Spinal cord (tissue), 10 donors: ENCODE measurements around the gene SCG3. TPM values are rescaled to one million over a fixed set of nuclear protein-coding genes. Genes with fewer than 3 reads are reported as not detected.
"Not testable (repeated sequence)": the region's sequence is repeated elsewhere in the genome, so short reads cannot be mapped to it uniquely, and the experiment has no call there.

ENCODE experiments used
- DNase-seq, 6 donors: peaks; one replicate each; pipeline versions ENCODE4 v3.0.0 to v3.0.0-alpha.2; 2013 to 2015; ENCODE audit warnings: low spot score in 6 of 6, low read depth in 4 of 6
- H3K27ac ChIP-seq: one replicate; pipeline ENCODE4 v1.5.1; 2013; ENCODE audit warnings: low read depth, low read length, control low read depth
- H3K27me3 ChIP-seq: one replicate; pipeline ENCODE4 v1.6.1; 2013; ENCODE audit warnings: low read length; ENCODE audit not compliant: control insufficient read depth, insufficient read depth
- H3K36me3 ChIP-seq: one replicate; pipeline ENCODE4 v1.6.1; 2013; ENCODE audit warnings: low read length; ENCODE audit not compliant: control insufficient read depth, insufficient read depth
- H3K4me1 ChIP-seq: one replicate; pipeline ENCODE4 v1.6.1; 2013; ENCODE audit warnings: low read length; ENCODE audit not compliant: control insufficient read depth, insufficient read depth
- H3K4me3 ChIP-seq: one replicate; pipeline ENCODE4 v1.5.1; 2013; ENCODE audit warnings: low read depth, low read length, control low read depth
- H3K9me3 ChIP-seq: one replicate; pipeline ENCODE4 v1.6.1; 2013; ENCODE audit warnings: low read length; ENCODE audit not compliant: control insufficient read depth, insufficient read depth
- WGBS: methylation state at CpG from one replicate; pipeline ENCODE4 v1.1.5; 2013; ENCODE audit warnings: missing lambda C conversion rate; ENCODE audit not compliant: insufficient coverage; 5-methylcytosine and 5-hydroxymethylcytosine counted together
- long read RNA-seq, 4 donors: transcript quantifications; one replicate each; lab custom pipeline, GENCODE V29; 2026
- polyA plus RNA-seq, 2 donors: library from polyadenylated mRNA; unstranded; fragments of 120-200 nt; gene quantifications; one replicate each; pipeline ENCODE4 v1.2.1, GENCODE V29; 2013; ENCODE audit not compliant: insufficient read length in 2 of 2
- total RNA-seq, 2 donors: library from RNA; depleted of rRNA in 1 of 2; stranded (reverse); fragments of 120-200 nt in 1 of 2; fragments of >200 nt in 1 of 2; gene quantifications; one replicate each; pipeline versions ENCODE4 v1.2.3 to v1.2.4, GENCODE V29; 2013 to 2014
- donor health status: healthy.

Gene SCG3
- total RNA-seq (10 to 100 TPM; 25.4 to 56.0 TPM), polyA plus RNA-seq (100 to 1,000 TPM; 117 to 153 TPM)
- long read RNA-seq, donor 1, transcript SCG3-201 (12 exons, 3,315 nt): major isoform, 13 of 37 reads
- long read RNA-seq, donor 1, partial matches to known transcripts: 24 of 37 reads
- long read RNA-seq, donor 1, other reads (novel, unspliced or antisense): 0 of 37 reads
- long read RNA-seq, donor 2, transcript SCG3-201 (12 exons, 3,315 nt): major isoform, 6 of 29 reads
- long read RNA-seq, donor 2, partial matches to known transcripts: 23 of 29 reads
- long read RNA-seq, donor 2, other reads (novel, unspliced or antisense): 0 of 29 reads
- long read RNA-seq, donor 3, partial matches to known transcripts: 8 of 12 reads
- long read RNA-seq, donor 3, other reads (novel, unspliced or antisense): 0 of 12 reads
- long read RNA-seq, donor 4: 0 reads

DNA sequence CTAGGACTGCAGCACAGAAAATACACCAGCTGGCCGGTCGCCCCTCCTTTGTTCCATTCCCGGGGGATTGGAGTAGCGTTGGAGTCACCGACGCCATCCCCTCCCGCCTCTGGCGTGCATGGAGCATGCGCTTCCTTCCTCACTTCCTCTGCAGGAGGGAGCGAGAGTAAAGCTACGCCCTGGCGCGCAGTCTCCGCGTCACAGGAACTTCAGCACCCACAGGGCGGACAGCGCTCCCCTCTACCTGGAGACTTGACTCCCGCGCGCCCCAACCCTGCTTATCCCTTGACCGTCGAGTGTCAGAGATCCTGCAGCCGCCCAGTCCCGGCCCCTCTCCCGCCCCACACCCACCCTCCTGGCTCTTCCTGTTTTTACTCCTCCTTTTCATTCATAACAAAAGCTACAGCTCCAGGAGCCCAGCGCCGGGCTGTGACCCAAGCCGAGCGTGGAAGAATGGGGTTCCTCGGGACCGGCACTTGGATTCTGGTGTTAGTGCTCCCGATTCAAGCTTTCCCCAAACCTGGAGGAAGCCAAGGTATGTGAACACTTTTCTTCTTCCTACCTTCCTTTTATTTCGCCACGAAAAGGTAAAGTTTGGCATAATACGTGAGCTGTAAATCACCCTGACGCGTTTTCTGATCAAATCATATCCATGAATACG lies at the start of gene SCG3:
TSS of gene SCG3 (plus strand) at position 201 of the 661 bp plus-strand sequence. CDS start at position 454, 253 bp downstream.
- Histone ChIP-seq H3K27ac (peak within 1 kb of the TSS; percentile 83), H3K4me3 (peak within 1 kb of the TSS; percentile 38), H3K27me3 (no peaks in the 10 kb centered on the region), H3K4me1 (peaks cover 7% of the 10 kb centered on the region), H3K36me3 (peaks cover 3% of the 10 kb centered on the region), H3K9me3 (no peaks in the 10 kb centered on the region)
- 0% methylated on average over 31 of the region's 38 CpGs for WGBS
- peak; percentile 78 to 99 (median 87) for DNase-seq

DNA sequence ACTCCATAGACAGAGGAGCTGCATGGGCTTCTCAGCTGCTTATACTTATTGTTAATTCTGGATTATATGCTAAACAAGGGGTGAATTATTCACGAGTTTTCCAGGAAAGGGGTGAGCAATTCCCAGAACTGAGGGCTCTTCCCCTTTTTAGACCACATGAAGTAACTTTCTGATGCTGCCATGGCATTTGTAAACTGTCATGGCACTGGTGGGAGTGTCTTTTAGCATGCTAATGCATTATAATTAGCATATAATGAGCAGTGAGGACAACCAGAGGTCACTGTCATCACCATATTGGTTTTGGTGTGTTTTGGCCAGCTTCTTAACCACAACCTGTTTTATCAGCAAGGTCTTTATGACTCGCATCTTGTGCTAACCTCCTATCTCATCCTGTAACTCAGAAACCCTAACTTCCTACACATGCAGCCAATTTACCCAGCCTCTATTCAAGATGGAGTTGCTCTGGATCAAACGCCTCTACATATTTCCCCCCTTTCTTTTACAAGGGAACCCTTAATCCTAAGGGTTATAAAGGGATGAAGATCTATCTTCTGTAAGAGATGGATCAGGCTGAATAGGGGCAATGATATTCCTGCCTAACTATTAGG lies 46.6 kb upstream of the SCG3 start:
- Histone ChIP-seq H3K27ac (no peak overlapping the region), H3K4me1 (no peaks in the 10 kb centered on the region), H3K27me3 (no peaks in the 10 kb centered on the region), H3K9me3 (no peaks in the 10 kb centered on the region), H3K4me3 (no peak overlapping the region), H3K36me3 (no peaks in the 10 kb centered on the region)
- WGBS: 100% methylated on average over 1 of the region's 3 CpGs
- DNase-seq: no peak

DNA sequence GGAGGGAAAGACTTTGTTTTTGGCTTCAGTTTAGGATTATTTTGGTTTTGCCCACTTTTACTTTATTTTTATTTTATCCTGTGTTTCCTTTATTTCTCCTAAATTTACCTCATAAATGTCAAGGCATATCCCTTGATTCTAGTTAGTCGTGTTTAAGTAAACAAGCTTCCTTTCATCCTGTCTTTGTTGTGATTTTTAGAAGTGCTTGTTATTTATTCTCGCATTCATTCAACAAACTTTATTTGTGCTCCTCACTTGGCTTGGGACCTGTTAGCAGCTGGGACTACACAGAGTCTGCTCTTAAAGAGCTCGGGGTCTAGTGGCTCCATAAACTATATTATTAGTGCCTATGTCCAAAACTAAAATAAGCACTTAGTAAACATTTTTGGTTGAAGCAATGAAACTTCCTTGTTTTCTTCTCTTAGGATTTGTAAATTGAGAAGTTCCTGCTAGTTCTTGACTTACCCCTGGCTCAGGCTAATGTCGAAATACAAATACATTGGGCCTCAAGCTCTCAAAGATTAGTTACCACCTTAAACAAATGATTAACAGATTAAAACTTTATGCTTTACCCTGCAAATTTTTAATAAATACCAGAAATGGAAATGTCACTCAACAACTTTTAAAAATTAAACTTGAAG lies 39.7 kb upstream of the SCG3 start:
- Histone ChIP-seq H3K27me3 (no peaks in the 10 kb centered on the region), H3K4me1 (no peaks in the 10 kb centered on the region), H3K4me3 (no peak overlapping the region), H3K36me3 (no peaks in the 10 kb centered on the region), H3K27ac (no peak overlapping the region), H3K9me3 (no peaks in the 10 kb centered on the region)
- DNase-seq: no peak
- 100% methylated on average over 1 of the region's 4 CpGs for WGBS

DNA sequence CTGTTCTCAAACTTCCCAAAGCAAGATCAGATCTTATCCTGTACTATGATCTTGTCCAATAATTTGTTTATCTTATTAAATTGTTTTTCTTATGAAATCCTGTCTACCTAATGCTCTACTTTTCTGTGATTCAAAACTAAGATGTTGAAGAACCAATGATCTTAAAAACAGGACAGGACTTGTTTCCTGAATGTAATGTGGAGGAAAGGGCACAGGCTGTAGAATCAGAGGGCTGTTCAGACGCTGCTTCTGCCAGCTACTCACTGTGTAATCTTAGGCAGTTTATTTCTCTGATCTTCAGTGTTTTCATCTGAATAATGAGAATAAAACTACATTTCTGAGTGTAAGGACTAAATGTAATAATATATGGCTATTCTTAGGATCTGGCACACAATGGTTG lies 38.6 kb upstream of the SCG3 start:
- 67% methylated on average over 1 of the region's 1 CpG for WGBS
- DNase-seq: no peak

GRCh38 chr15:51647128-51647562 lies 34.2 kb upstream of the SCG3 start:
- 57% methylated on average over 2 of the region's 3 CpGs for WGBS
- Histone ChIP-seq H3K27me3 (no peaks in the 10 kb centered on the region), H3K9me3 (no peaks in the 10 kb centered on the region), H3K4me3 (no peak overlapping the region), H3K36me3 (no peaks in the 10 kb centered on the region), H3K4me1 (no peaks in the 10 kb centered on the region), H3K27ac (no peak overlapping the region)
- peak in 4 of 6 donors; percentile 15 to 61 (median 20) for DNase-seq

More for the DNA sequence above, 38.6 kb upstream of the SCG3 start:
- H3K27me3 ChIP-seq: no peaks in the 10 kb centered on the region
- H3K4me1 ChIP-seq: no peaks in the 10 kb centered on the region
- H3K36me3 ChIP-seq: no peaks in the 10 kb centered on the region
- H3K9me3 ChIP-seq: no peaks in the 10 kb centered on the region
- no peak overlapping the region for H3K27ac ChIP-seq
- H3K4me3 ChIP-seq: no peak overlapping the region

DNA sequence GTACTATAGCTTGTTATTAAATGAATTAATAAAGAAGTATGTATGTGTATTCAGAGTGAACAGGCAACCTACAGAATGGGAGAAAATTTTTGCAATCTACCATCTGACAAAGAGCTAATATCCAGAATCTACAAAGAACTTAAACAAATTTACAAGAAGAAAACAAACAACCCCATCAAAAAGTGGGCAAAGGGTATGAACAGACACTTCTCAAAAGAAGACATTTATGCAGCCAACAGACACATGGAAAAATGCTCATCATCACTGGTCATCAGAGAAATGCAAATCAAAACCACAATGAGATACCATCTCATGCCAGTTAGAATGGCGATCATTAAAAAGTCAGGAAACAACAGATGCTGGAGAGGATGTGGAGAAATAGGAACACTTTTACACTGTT lies 33.2 kb upstream of the SCG3 start:
- not testable (repeated sequence) for H3K4me1 ChIP-seq, H3K36me3 ChIP-seq, H3K9me3 ChIP-seq, DNase-seq, H3K4me3 ChIP-seq, H3K27me3 ChIP-seq, H3K27ac ChIP-seq
- WGBS: no CpG with 5 or more reads among the region's 1 CpG

DNA sequence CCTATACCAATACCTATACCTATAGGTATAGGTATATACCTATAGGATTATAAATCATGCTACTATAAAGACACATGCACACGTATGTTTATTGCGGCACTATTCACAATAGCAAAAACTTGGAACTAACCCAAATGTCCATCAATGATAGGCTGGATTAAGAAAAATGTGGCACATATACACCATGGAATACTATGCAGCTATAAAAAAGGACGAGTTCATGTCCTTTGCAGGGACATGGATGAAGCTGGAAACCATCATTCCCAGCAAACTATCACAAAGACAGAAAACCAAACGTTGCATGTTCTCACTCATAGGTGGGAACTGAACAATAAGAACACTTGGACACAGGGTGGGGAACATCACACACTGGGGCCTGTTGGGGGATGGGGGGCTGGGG lies 32.7 kb upstream of the SCG3 start:
- not testable (repeated sequence) for H3K4me3 ChIP-seq, H3K27ac ChIP-seq, H3K9me3 ChIP-seq, DNase-seq, H3K27me3 ChIP-seq, H3K4me1 ChIP-seq, H3K36me3 ChIP-seq
- WGBS: no CpG with 5 or more reads among the region's 4 CpGs

DNA sequence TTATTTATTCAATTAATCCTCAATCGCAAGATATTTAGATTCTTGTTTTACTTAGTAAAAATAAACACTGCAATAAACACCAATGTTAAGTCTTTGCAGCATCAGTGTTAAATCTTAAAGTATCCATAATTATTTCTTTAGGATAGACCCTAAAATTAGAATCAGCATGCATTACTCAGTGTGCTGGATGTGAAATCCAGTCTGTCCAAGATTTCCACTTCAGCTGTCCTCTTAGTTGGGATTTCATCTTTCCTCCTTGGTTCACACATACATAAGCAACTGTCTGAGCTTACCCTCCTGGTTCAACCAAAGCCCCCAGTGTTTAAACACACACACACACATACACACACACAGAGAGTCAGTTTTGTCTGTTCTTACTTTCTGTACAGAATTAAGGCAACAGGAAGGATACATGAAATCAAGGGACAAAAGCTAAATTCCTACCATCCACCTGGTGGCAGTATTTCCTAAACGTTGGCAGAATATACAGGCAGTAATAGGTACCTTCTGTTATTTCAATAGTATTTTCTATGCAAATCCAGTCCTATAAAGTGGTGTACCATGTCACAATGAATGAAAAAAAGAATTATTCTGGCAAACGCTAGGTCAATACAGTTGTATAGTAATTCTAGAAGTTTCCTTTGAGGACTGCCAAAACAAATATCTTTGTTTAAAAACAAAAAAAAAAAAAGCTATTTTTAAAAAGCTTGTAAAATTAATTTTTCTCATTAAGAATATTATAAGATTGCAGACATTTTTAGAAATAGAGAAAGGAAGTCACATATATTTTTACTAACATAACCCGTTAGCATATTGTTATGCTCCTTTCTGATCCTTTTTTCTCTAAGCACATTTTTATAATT lies 31.4 kb upstream of the SCG3 start:
- H3K4me3 ChIP-seq: no peak overlapping the region
- H3K9me3 ChIP-seq: no peaks in the 10 kb centered on the region
- H3K36me3 ChIP-seq: no peaks in the 10 kb centered on the region
- H3K27me3 ChIP-seq: no peaks in the 10 kb centered on the region
- WGBS: no CpG with 5 or more reads among the region's 4 CpGs
- H3K27ac ChIP-seq: no peak overlapping the region
- no peaks in the 10 kb centered on the region for H3K4me1 ChIP-seq
- DNase-seq: peak; percentile 56 to 96 (median 75)
